NCI-H2227 (cell line): ENCODE measurements around the gene RRBP1.

ENCODE experiments used
- DNase-seq: peaks from one replicate; lab custom pipeline; 2025; ENCODE audit not compliant: unreplicated experiment; lab: John Stamatoyannopoulos, UW

Gene RRBP1

DNA sequence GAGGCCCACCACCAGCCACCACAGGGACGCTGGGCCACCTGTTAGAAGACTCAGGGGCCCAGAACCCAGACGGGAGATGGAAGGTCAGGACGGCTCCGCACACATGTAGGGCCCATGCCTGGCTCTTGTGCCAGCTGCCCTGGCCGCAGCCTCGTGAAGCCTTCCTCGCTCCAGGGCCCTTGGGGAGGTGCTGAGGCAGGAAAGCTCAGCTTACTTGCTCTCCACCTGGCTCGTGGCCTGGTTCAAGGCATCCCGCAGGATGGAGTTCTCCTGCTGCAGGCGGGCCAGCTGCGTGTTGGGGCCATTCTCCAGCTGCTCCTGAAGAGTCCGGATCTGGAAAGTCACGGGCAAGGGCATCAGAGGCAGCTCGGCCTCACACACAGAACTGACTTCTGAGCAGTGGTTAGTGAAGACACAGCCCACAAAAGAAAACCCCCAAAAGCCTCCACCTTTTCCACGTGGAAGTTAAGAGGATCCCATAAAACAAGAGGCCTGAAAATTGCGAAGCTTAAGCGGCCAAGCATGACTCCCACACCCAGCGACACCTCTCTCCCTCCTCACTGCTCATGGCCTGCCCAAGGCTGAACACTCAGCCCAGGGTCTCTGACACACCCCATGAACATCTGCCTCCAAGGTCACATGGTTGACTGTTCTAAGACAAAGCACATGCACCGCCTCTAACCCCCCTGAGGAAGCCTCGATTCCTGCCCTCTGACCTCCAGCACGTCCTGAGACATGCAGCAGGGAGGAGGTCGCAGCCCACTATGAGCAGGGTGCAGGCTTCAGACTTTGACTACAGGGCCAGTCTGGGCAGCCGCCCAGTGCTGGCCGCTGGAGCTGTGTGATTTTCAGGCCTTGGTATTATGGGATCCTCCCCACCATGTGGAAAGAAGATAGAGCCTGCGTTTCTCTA lies 46.5 kb downstream of the RRBP1 start:
- no peak for DNase-seq

- DNase-seq = no peak
Measured at GRCh38 chr20:17634661-17635331, 47.2 kb downstream of the RRBP1 start.

GRCh38 chr20:17633850-17634500 lies 48.1 kb downstream of the RRBP1 start:
- no peak for DNase-seq

GRCh38 chr20:17633221-17633849 lies 48.7 kb downstream of the RRBP1 start:
- no peak for DNase-seq

DNA sequence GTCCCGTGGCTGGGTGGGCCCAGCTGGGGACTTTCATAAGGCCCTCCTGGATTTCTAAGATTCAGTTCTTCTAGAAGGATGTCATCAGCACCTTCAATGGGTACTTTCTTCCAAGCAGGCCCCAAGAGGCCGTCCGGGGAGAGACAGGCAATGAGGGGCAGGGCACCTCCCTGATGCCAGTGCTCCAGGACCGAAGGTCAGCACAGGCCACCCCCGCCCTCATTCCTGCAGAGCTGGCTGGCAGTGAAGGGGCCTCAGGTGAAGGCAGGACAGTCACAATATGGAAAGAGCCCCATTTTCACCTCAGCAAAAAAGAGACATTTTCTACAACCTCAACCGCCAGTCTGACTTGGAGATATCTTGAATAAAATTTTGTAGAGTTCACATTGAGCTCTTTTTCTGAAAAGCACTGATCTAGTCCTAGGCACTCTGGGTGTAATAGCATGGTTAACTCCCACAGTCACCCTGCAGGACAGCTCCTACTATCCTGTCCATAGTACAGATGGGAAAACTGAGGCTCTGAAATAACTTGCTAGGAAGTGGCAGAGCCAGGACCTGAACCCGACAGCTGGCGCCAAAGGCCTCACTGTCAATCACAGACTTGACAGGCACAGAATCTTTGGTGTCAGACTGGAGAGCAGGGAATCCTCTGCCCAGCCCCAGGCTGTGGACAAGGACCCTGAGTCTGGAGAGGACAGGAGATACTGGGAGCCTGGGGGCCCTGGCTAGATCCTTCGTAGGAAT lies 50.3 kb downstream of the RRBP1 start:
- DNase-seq = no peak

- no peak for DNase-seq
Measured at GRCh38 chr20:17630806-17631195, 51.2 kb downstream of the RRBP1 start.

- DNase-seq = no peak
Measured at GRCh38 chr20:17630151-17630805, 51.8 kb downstream of the RRBP1 start.

DNA sequence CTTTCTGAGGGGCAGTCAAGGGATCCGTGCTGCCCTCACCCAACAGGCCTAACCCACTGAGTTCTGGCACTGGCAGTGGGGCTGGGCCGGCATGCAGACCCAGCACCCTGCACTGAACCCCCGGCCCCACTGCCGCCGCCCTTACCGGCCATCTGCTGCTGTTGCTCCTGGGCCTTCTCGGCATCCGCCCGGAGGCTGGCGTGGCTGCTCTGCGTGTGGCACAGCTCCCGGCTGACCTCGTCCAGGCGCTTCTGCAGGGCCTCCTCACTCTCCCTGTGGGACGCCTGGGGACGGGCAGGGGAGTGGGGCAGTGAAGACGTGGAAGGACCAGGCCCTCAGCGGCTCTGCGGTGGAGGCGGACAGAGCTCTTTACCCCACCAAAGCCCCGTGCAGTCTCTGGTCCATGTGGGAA lies 52.4 kb downstream of the RRBP1 start:
- DNase-seq = no peak

- no peak for DNase-seq
Measured at GRCh38 chr20:17629025-17629424, 53.0 kb downstream of the RRBP1 start.

- no peak for DNase-seq
Measured at GRCh38 chr20:17628101-17628841, 53.8 kb downstream of the RRBP1 start.

- DNase-seq = no peak
Measured at GRCh38 chr20:17627101-17627955, 54.7 kb downstream of the RRBP1 start.

DNA sequence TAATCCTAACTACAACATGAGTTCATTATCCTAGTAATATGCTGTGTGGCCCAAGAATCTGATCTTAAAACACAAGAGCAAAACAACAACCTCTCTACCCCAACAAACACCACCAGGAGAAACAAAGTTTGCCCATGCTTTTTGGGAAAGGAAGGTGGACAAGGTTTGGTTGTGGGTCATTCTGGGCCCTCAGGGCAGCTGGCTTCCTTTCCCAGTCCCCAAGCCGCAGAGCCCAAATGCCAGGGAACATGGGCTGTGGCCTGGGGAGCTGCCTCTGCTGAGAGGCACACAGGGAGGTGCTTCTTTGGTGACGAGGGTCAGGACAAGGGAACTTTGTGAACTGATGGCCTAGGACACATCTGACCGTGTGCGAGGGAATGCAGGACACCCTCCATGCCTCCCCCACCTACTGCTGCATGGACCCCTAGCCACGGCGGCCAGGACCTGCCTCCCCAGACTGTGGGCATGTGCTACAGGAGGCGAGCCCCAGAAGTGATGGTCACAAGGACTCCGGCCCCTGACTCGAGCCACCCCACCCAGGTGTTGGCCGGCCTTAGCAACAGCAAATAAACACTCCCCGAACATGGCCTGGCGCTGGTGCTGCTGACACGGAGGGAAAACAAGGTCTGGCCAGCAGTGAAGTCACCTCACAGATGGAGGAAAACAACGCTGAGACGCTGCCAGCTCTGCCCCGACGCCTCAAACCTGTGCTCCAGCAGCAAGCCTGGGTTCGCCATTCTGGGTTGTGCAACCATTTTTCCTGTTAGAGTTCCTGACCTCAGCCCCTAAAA lies 55.6 kb downstream of the RRBP1 start:
- DNase-seq = no peak

DNA sequence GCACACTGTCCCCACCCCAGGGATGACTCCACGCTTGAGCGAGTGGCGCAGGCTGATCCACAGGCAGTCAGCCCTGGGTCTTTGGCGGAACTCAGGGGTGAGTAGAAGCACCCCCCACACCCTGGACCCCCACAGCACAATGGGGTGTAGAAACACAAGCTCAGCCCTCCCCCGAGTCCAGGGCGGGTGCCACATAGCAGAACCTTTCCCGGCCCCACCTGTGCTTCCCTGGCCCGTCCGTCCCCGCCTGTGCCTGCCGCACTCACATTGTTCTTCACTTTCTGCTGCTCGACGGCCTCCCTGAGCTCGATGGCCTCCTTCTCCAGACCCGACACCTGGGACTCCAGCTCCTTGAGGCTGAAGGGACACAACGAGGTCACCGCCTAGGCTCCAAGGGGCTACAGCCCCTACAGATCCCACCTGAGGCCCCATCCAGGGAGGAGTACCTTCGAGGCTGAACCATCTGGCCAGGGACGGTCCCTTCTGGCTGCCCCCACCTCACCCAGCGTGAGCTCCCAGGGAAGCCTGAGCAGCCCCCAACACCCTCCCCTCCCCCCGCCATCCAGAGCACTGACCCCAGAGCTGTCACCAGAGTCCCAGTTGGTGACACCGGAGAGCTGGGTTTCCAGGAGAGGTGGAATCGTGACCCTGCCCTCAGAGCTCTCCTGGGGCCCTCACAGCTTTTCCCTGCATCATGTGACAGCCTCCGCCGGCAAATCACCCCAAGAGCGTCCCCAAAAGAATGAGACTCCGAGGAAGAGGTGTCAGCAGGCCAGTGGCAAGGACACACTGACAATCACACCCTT lies 56.6 kb downstream of the RRBP1 start:
- DNase-seq = no peak

GRCh38 chr20:17624551-17625245 lies 57.3 kb downstream of the RRBP1 start:
- no peak for DNase-seq

DNA sequence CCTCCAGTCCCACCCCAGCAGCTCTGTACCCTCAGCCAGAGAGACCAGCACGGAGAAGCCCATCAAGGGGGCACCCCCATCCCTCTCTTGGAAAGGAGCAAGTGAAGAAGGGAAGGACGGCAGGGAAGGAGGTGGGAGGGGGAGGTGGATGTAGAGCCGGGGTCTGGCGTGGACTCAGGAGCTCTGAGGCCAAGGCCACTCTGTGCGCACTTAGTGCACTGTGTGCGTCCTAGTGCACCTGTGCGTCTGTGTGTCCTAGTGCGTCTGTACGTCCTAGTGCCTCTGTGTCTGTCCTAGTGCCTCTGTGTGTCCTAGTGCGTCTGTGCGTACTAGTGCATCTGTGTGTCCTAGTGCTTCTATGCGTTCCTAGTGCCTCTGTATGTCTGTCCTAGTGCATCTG lies 58.0 kb downstream of the RRBP1 start:
- DNase-seq = no peak

GRCh38 chr20:17622851-17623508 lies 59.1 kb downstream of the RRBP1 start:
- DNase-seq = no peak
